Stimulated activated naive CD8-positive, alpha-beta T cell treated with anti-CD3 and anti-CD28 coated beads, Interleukin-15, Interleukin-2, amounts not matched to agents 100 ng/mL and 50 ng/mL, for 24 hours (primary cell): ENCODE data around the gene CDKL5.

Source experiments
- H3K27ac Mint-ChIP-seq: one replicate; pipeline ENCODE4 v1.8.0; 2021; ENCODE audit warnings: mild to moderate bottlenecking, mixed read lengths
- H3K27me3 Mint-ChIP-seq: one replicate; pipeline ENCODE4 v1.8.0; 2021; ENCODE audit warnings: mixed read lengths
- H3K36me3 Mint-ChIP-seq: one replicate; pipeline ENCODE4 v1.8.0; 2021; ENCODE audit warnings: low read depth, mixed read lengths
- H3K4me1 Mint-ChIP-seq: one replicate; pipeline ENCODE4 v1.8.0; 2021; ENCODE audit warnings: low read depth, mixed read lengths
- H3K4me3 Mint-ChIP-seq: one replicate; pipeline ENCODE4 v1.8.0; 2021; ENCODE audit warnings: mild to moderate bottlenecking, mixed read lengths
- H3K9me3 Mint-ChIP-seq: one replicate; pipeline ENCODE4 v1.8.0; 2021; ENCODE audit warnings: mixed read lengths

CDKL5 gene

GRCh38 chrX:18668071-18668835 is 242.8 kb downstream of the CDKL5 start:
- no peaks in the 10 kb centered on the region for H3K9me3 Mint-ChIP-seq
- no peaks in the 10 kb centered on the region for H3K36me3 Mint-ChIP-seq
- peak overlapping the region; percentile 39 for H3K4me3 Mint-ChIP-seq
- no peak overlapping the region for H3K27ac Mint-ChIP-seq
- no peaks in the 10 kb centered on the region for H3K27me3 Mint-ChIP-seq
- H3K4me1 Mint-ChIP-seq: peaks cover 14% of the 10 kb centered on the region

- Mint-ChIP-seq H3K27ac (no peak within 1 kb of the TSS), H3K36me3 (no peaks in the 10 kb centered on the region), H3K27me3 (no peaks in the 10 kb centered on the region), H3K4me1 (peaks cover 18% of the 10 kb centered on the region), H3K4me3 (no peak within 1 kb of the TSS), H3K9me3 (no peaks in the 10 kb centered on the region)
Observed at GRCh38 chrX:18672008-18672407, 246.6 kb downstream of the CDKL5 start, which contains the start of gene RS1. TSS of gene RS1 (minus strand) at chrX:18672108. CDS start at chrX:18672068, 40 bp downstream.

- H3K27me3 Mint-ChIP-seq: no peaks in the 10 kb centered on the region
- peak overlapping the region; percentile 75 for H3K4me3 Mint-ChIP-seq
- peak overlapping the region; percentile 55 for H3K27ac Mint-ChIP-seq
- no peaks in the 10 kb centered on the region for H3K36me3 Mint-ChIP-seq
- H3K9me3 Mint-ChIP-seq: no peaks in the 10 kb centered on the region
- peaks cover 14% of the 10 kb centered on the region for H3K4me1 Mint-ChIP-seq
Observed at GRCh38 chrX:18674417-18674787, 249.0 kb downstream of the CDKL5 start.

- Mint-ChIP-seq H3K27me3 (no peaks in the 10 kb centered on the region), H3K4me3 (peak overlapping the region; percentile 75), H3K4me1 (peaks cover 14% of the 10 kb centered on the region), H3K36me3 (no peaks in the 10 kb centered on the region), H3K9me3 (no peaks in the 10 kb centered on the region), H3K27ac (peak overlapping the region; percentile 79)
Observed at GRCh38 chrX:18674788-18675735, 249.7 kb downstream of the CDKL5 start.

GRCh38 chrX:18676050-18676449 is 250.6 kb downstream of the CDKL5 start:
- no peaks in the 10 kb centered on the region for H3K9me3 Mint-ChIP-seq
- H3K4me1 Mint-ChIP-seq: peaks cover 14% of the 10 kb centered on the region
- no peak overlapping the region for H3K27ac Mint-ChIP-seq
- H3K36me3 Mint-ChIP-seq: no peaks in the 10 kb centered on the region
- H3K27me3 Mint-ChIP-seq: no peaks in the 10 kb centered on the region
- peak overlapping the region; percentile 35 for H3K4me3 Mint-ChIP-seq

GRCh38 chrX:18676470-18676869 is 251.1 kb downstream of the CDKL5 start:
- Mint-ChIP-seq H3K4me3 (no peak overlapping the region), H3K27me3 (no peaks in the 10 kb centered on the region), H3K4me1 (peaks cover 14% of the 10 kb centered on the region), H3K36me3 (no peaks in the 10 kb centered on the region), H3K9me3 (no peaks in the 10 kb centered on the region), H3K27ac (no peak overlapping the region)

GRCh38 chrX:18677161-18677869 is 251.9 kb downstream of the CDKL5 start:
- Mint-ChIP-seq H3K36me3 (no peaks in the 10 kb centered on the region), H3K4me3 (peak overlapping the region; percentile 25), H3K9me3 (no peaks in the 10 kb centered on the region), H3K4me1 (peaks cover 14% of the 10 kb centered on the region), H3K27ac (no peak overlapping the region), H3K27me3 (no peaks in the 10 kb centered on the region)

- H3K27me3 Mint-ChIP-seq: no peaks in the 10 kb centered on the region
- H3K4me3 Mint-ChIP-seq: no peak overlapping the region
- H3K4me1 Mint-ChIP-seq: peaks cover 6% of the 10 kb centered on the region
- no peaks in the 10 kb centered on the region for H3K36me3 Mint-ChIP-seq
- H3K9me3 Mint-ChIP-seq: no peaks in the 10 kb centered on the region
- no peak overlapping the region for H3K27ac Mint-ChIP-seq
Observed at GRCh38 chrX:18681996-18682395, 256.6 kb downstream of the CDKL5 start.

GRCh38 chrX:18682979-18683387 is 257.6 kb downstream of the CDKL5 start:
- Mint-ChIP-seq H3K27me3 (no peaks in the 10 kb centered on the region), H3K4me3 (no peak overlapping the region), H3K27ac (no peak overlapping the region), H3K4me1 (no peaks in the 10 kb centered on the region), H3K36me3 (no peaks in the 10 kb centered on the region), H3K9me3 (no peaks in the 10 kb centered on the region)

- Mint-ChIP-seq H3K4me3 (no peak overlapping the region), H3K27me3 (no peaks in the 10 kb centered on the region), H3K9me3 (no peaks in the 10 kb centered on the region), H3K27ac (no peak overlapping the region), H3K4me1 (no peaks in the 10 kb centered on the region), H3K36me3 (no peaks in the 10 kb centered on the region)
Observed at GRCh38 chrX:18687856-18688495, 262.6 kb downstream of the CDKL5 start.

- Mint-ChIP-seq H3K27ac (no peak overlapping the region), H3K9me3 (no peaks in the 10 kb centered on the region), H3K36me3 (no peaks in the 10 kb centered on the region), H3K4me3 (no peak overlapping the region), H3K4me1 (no peaks in the 10 kb centered on the region), H3K27me3 (no peaks in the 10 kb centered on the region)
Observed at GRCh38 chrX:18691431-18691830, 266.0 kb downstream of the CDKL5 start.

- Mint-ChIP-seq H3K9me3 (no peaks in the 10 kb centered on the region), H3K27ac (no peak overlapping the region), H3K27me3 (no peaks in the 10 kb centered on the region), H3K36me3 (no peaks in the 10 kb centered on the region), H3K4me3 (no peak overlapping the region), H3K4me1 (no peaks in the 10 kb centered on the region)
Observed at GRCh38 chrX:18692541-18692940, 267.1 kb downstream of the CDKL5 start.

- no peak overlapping the region for H3K27ac Mint-ChIP-seq
Observed at GRCh38 chrX:18696653-18697052, 271.2 kb downstream of the CDKL5 start.

More at GRCh38 chrX:18696653-18697052, 271.2 kb downstream of the CDKL5 start:
- Mint-ChIP-seq H3K9me3 (no peaks in the 10 kb centered on the region), H3K4me1 (no peaks in the 10 kb centered on the region), H3K27me3 (no peaks in the 10 kb centered on the region), H3K4me3 (no peak overlapping the region), H3K36me3 (no peaks in the 10 kb centered on the region)
